Measurements from ENCODE around the gene DCTN3.

GRCh38 chr9:34603610-34604231 is 16.6 kb downstream of the DCTN3 start:
- TF ChIP-seq POLR2A (IDR thresholded peaks at IDR 0.05; ENCODE audit: low read length) (no peak), GATA1 (IDR thresholded peaks at IDR 0.05; ENCODE audit: low read depth, low read length) (no peak)

Data from erythroblast (primary cell).